Liver (tissue), 9 donors: ENCODE results near the gene CDC42EP1. TPM values are rescaled to one million over a fixed set of nuclear protein-coding genes. Genes with fewer than 3 reads are reported as not detected.

Experiments
- DNase-seq: peaks from one replicate; pipeline ENCODE4 v3.0.0-alpha.2; 2017; ENCODE audit warnings: low spot score
- H3K27ac ChIP-seq, 2 donors: one replicate each; pipeline ENCODE4 v1.7.0; 2013; ENCODE audit warnings: inconsistent platforms in 2 of 2, low read length in 2 of 2, control low read depth in 1 of 2, low read depth in 1 of 2, mild to moderate bottlenecking in 1 of 2
- H3K27me3 ChIP-seq, 4 donors: one replicate each; pipeline versions ENCODE4 v1.6.1 to v1.7.0; 2013; ENCODE audit warnings: low read length in 3 of 4, inconsistent platforms in 1 of 4, mild to moderate bottlenecking in 1 of 4, moderate library complexity in 1 of 4; ENCODE audit not compliant: control insufficient read depth in 4 of 4, insufficient read depth in 4 of 4
- H3K36me3 ChIP-seq, 4 donors: one replicate each; pipeline versions ENCODE4 v1.6.1 to v1.7.0; 2013; ENCODE audit warnings: low read length in 3 of 4, mild to moderate bottlenecking in 3 of 4, low read depth in 1 of 4, moderate library complexity in 1 of 4; ENCODE audit not compliant: control insufficient read depth in 4 of 4, insufficient read depth in 3 of 4
- H3K4me1 ChIP-seq, 4 donors: one replicate each; pipeline versions ENCODE4 v1.6.1 to v1.7.0; 2013; ENCODE audit warnings: low read length in 3 of 4, mild to moderate bottlenecking in 3 of 4, moderate library complexity in 1 of 4; ENCODE audit not compliant: control insufficient read depth in 4 of 4, insufficient read depth in 4 of 4
- H3K4me3 ChIP-seq, 3 donors: one replicate each; pipeline versions ENCODE4 v1.6.1 to v1.7.0; 2013; ENCODE audit warnings: low read length in 3 of 3, control low read depth in 1 of 3, low read depth in 1 of 3, mild to moderate bottlenecking in 1 of 3
- H3K9ac ChIP-seq, 2 donors: one replicate each; pipeline ENCODE4 v1.7.0; 2013; ENCODE audit warnings: low read length in 2 of 2, mild to moderate bottlenecking in 2 of 2, moderate library complexity in 2 of 2, control low read depth in 1 of 2, low read depth in 1 of 2
- H3K9me3 ChIP-seq, 4 donors: one replicate each; pipeline versions ENCODE4 v1.6.1 to v1.7.0; 2013; ENCODE audit warnings: low read length in 3 of 4; ENCODE audit not compliant: control insufficient read depth in 4 of 4
- FOXA1 ChIP-seq: IDR thresholded peaks from 2 replicates; pipeline ENCODE4 v1.6.1; 2016; ENCODE audit warnings: antibody characterized with exemption
- GABPA ChIP-seq, 2 donors: IDR thresholded peaks in 1 of 2; conservative IDR thresholded peaks in 1 of 2; 2 replicates each; pipeline ENCODE4 v1.6.1; 2016; ENCODE audit warnings: antibody characterized with exemption in 2 of 2, mild to moderate bottlenecking in 1 of 2, moderate library complexity in 1 of 2
- HNF4A ChIP-seq, 2 donors: conservative IDR thresholded peaks; 2 replicates each; pipeline ENCODE4 v1.6.1; 2016; ENCODE audit warnings: antibody characterized with exemption in 2 of 2, mild to moderate bottlenecking in 2 of 2
- HNF4G ChIP-seq: IDR thresholded peaks from 2 replicates; pipeline ENCODE4 v1.6.1; 2016; ENCODE audit warnings: antibody characterized with exemption
- JUND ChIP-seq, 2 donors: IDR thresholded peaks; 2 replicates each; pipeline ENCODE4 v1.6.1; 2016; ENCODE audit warnings: antibody characterized with exemption in 2 of 2
- NR2F2 ChIP-seq: IDR thresholded peaks from 2 replicates; pipeline ENCODE4 v1.6.1; 2016; ENCODE audit warnings: antibody characterized with exemption
- RAD21 ChIP-seq, 2 donors: IDR thresholded peaks; 2 replicates each; pipeline ENCODE4 v1.6.1; 2016; ENCODE audit warnings: antibody characterized with exemption in 2 of 2, mild to moderate bottlenecking in 2 of 2
- RXRA ChIP-seq, 2 donors: IDR thresholded peaks; 2 replicates each; pipeline ENCODE4 v1.6.1; 2017 to 2018; ENCODE audit warnings: antibody characterized with exemption in 2 of 2, mild to moderate bottlenecking in 1 of 2
- SP1 ChIP-seq: IDR thresholded peaks from 2 replicates; pipeline ENCODE4 v1.6.1; 2018; ENCODE audit warnings: antibody characterized with exemption, mild to moderate bottlenecking
- TAF1 ChIP-seq: conservative IDR thresholded peaks from 2 replicates; pipeline ENCODE4 v1.6.1; 2016; ENCODE audit warnings: antibody characterized with exemption, mild to moderate bottlenecking
- YY1 ChIP-seq: IDR thresholded peaks from 2 replicates; pipeline ENCODE4 v1.6.1; 2016; ENCODE audit warnings: antibody characterized with exemption, mild to moderate bottlenecking
- WGBS: extraction: QIAGEN DNeasy Blood & Tissue Kit; methylation state at CpG from one replicate; pipeline ENCODE4 v1.1.7; 2013; 5-methylcytosine and 5-hydroxymethylcytosine counted together
- polyA plus RNA-seq, 2 donors: library from polyadenylated mRNA; stranded (reverse) in 1 of 2; unstranded in 1 of 2; fragments of 200-250 nt in 1 of 2; fragments of >200 nt in 1 of 2; fragmentation: Nextera tagmentation in 1 of 2; extraction: Ambion mirVana in 1 of 2; gene quantifications; one replicate each; pipeline versions ENCODE4 v1.2.1 to v1.2.3, GENCODE V29; 2013 to 2015
- total RNA-seq, 2 donors: library from RNA; depleted of rRNA; stranded (reverse); fragments of >200 nt; gene quantifications; one replicate each; pipeline ENCODE4 v1.2.3, GENCODE V29; 2014
- TF ChIP-seq, protein P1 (sequence below): IDR thresholded peaks from 2 replicates; pipeline ENCODE4 v1.6.1; 2016; ENCODE audit warnings: antibody characterized with exemption
- TF ChIP-seq, protein P2 (sequence below): IDR thresholded peaks from 2 replicates; pipeline ENCODE4 v1.6.1; 2016; ENCODE audit warnings: antibody characterized with exemption, mild to moderate bottlenecking
- TF ChIP-seq, protein P3 (sequence below): fragments of 150-350 bp; IDR thresholded peaks from 2 replicates; pipeline ENCODE4 v1.5.1; 2017; ENCODE audit warnings: improper control_type of control experiment, low read depth, low read length; ENCODE audit not compliant: missing input control
- donor health status: healthy.
- donor health status: healthy.
- donor health status: healthy.
- donor health status: healthy.
- donor health status: healthy.

CDC42EP1 gene
- total and polyA plus RNA-seq, 4 donors, result 10.2 to 66.6 (median 31.2) TPM

DNA sequence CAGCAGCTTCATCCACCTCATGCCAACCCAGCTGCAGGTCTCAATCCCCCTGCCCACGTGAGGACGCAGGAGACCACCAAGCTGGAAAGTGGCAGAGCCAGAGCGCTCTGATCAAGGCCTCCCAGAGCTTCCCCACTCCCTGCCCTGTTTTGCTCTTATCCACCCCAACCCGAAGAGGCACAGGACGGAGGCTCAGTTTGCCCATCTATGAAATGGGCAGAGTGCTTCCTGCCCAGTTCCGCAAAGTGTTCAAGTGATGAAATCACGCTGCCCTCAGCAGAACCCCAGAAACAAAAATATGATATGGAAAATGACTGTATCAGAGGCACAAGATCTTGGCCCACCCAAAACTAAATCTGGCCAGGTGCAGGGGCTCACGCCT lies 11.7 kb downstream of the CDC42EP1 start:
- no peak overlapping the region for H3K9ac ChIP-seq
- H3K4me1 ChIP-seq, result peaks cover 7 to 61% (median 39%) of the 10 kb centered on the region in 4 donors
- WGBS, result 95% methylated on average over 8 of the region's 8 CpGs
- peaks cover 0 to 4% (median 3%) of the 10 kb centered on the region in 4 donors for H3K36me3 ChIP-seq
- H3K9me3 ChIP-seq, result no peaks in the 10 kb centered on the region
- no peak overlapping the region for H3K4me3 ChIP-seq
- TF ChIP-seq FOXA1 (no peak), GABPA (IDR thresholded peaks at IDR 0.05 in 1 of 2, conservative IDR thresholded peaks at IDR 0.05 in 1 of 2) (no peak), HNF4A (conservative IDR thresholded peaks at IDR 0.05) (no peak), JUND (IDR thresholded peaks at IDR 0.05) (no peak), YY1 (no peak), RAD21 (IDR thresholded peaks at IDR 0.05) (no peak), NR2F2 (no peak)
- TF ChIP-seq, protein P1, sequence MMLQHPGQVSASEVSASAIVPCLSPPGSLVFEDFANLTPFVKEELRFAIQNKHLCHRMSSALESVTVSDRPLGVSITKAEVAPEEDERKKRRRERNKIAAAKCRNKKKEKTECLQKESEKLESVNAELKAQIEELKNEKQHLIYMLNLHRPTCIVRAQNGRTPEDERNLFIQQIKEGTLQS, result no peak
- TF ChIP-seq, protein P2, sequence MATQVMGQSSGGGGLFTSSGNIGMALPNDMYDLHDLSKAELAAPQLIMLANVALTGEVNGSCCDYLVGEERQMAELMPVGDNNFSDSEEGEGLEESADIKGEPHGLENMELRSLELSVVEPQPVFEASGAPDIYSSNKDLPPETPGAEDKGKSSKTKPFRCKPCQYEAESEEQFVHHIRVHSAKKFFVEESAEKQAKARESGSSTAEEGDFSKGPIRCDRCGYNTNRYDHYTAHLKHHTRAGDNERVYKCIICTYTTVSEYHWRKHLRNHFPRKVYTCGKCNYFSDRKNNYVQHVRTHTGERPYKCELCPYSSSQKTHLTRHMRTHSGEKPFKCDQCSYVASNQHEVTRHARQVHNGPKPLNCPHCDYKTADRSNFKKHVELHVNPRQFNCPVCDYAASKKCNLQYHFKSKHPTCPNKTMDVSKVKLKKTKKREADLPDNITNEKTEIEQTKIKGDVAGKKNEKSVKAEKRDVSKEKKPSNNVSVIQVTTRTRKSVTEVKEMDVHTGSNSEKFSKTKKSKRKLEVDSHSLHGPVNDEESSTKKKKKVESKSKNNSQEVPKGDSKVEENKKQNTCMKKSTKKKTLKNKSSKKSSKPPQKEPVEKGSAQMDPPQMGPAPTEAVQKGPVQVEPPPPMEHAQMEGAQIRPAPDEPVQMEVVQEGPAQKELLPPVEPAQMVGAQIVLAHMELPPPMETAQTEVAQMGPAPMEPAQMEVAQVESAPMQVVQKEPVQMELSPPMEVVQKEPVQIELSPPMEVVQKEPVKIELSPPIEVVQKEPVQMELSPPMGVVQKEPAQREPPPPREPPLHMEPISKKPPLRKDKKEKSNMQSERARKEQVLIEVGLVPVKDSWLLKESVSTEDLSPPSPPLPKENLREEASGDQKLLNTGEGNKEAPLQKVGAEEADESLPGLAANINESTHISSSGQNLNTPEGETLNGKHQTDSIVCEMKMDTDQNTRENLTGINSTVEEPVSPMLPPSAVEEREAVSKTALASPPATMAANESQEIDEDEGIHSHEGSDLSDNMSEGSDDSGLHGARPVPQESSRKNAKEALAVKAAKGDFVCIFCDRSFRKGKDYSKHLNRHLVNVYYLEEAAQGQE, result no peak
- TF ChIP-seq, protein P3, sequence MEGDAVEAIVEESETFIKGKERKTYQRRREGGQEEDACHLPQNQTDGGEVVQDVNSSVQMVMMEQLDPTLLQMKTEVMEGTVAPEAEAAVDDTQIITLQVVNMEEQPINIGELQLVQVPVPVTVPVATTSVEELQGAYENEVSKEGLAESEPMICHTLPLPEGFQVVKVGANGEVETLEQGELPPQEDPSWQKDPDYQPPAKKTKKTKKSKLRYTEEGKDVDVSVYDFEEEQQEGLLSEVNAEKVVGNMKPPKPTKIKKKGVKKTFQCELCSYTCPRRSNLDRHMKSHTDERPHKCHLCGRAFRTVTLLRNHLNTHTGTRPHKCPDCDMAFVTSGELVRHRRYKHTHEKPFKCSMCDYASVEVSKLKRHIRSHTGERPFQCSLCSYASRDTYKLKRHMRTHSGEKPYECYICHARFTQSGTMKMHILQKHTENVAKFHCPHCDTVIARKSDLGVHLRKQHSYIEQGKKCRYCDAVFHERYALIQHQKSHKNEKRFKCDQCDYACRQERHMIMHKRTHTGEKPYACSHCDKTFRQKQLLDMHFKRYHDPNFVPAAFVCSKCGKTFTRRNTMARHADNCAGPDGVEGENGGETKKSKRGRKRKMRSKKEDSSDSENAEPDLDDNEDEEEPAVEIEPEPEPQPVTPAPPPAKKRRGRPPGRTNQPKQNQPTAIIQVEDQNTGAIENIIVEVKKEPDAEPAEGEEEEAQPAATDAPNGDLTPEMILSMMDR, result no peak
- no peaks in the 10 kb centered on the region for H3K27me3 ChIP-seq
- no peak for DNase-seq
- no peak overlapping the region for H3K27ac ChIP-seq

DNA sequence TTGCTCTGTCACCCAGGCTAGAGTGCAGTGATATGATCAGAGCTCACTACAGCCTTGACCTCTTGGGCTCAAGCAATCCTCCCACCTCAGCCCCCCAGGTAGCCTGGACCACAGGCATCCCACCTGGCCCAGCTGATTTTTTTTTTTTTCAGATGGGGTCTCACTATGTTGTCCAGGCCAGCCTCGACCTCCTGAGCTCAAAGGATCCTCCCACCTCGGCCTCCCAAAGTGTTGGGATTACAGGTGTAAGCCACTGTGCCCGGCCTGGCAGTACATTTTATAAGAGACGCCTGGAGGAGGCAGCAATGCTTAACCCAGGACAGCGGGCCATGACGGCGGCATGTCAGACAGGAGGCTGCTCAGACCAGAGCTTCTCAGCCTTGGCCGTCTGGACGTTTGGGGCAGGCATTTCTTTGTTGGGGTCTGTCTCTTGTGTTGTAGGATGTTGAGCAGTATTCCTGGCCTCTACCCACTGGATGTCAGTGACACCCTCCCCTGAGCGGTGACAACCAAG lies 15.3 kb downstream of the CDC42EP1 start:
- Histone ChIP-seq H3K27me3 (no peaks in the 10 kb centered on the region), H3K36me3 (no peaks in the 10 kb centered on the region), H3K9me3 (no peaks in the 10 kb centered on the region), H3K9ac (no peak overlapping the region), H3K27ac (no peak overlapping the region), H3K4me1 (peaks cover under 1 to 25% (median 8%) of the 10 kb centered on the region in 4 donors), H3K4me3 (no peak overlapping the region)
- DNase-seq, result no peak
- TF ChIP-seq, protein P1, result no peak
- no peak for TF ChIP-seq RXRA (IDR thresholded peaks at IDR 0.05)
- TF ChIP-seq, protein P2, result no peak
- TF ChIP-seq JUND (IDR thresholded peaks at IDR 0.05), result no peak
- TF ChIP-seq, protein P3, result no peak
- no peak for TF ChIP-seq RAD21 (IDR thresholded peaks at IDR 0.05)
- no peak for TF ChIP-seq HNF4A (conservative IDR thresholded peaks at IDR 0.05)
- no peak for TF ChIP-seq GABPA (IDR thresholded peaks at IDR 0.05 in 1 of 2, conservative IDR thresholded peaks at IDR 0.05 in 1 of 2)
- TF ChIP-seq TAF1, result no peak
- no peak for TF ChIP-seq FOXA1
- no peak for TF ChIP-seq HNF4G
- TF ChIP-seq SP1, result no peak
- 95% methylated on average over 10 of the region's 10 CpGs for WGBS
